HepG2 (cell line): ENCODE results near the gene RECK.

Experiments used
- CTCF ChIP-seq: sonication (generic); formaldehyde crosslinking; IDR thresholded peaks from 2 replicates; pipeline ENCODE4 v1.5.0; 2020; ENCODE audit warnings: mild to moderate bottlenecking, missing genetic modification reagents, moderate library complexity
- EZH2 ChIP-seq: conservative IDR thresholded peaks from 2 replicates; pipeline ENCODE4 v1.6.1; 2012; ENCODE audit warnings: mild to moderate bottlenecking, low read depth, low read length, moderate library complexity
- TF ChIP-seq, protein P1 (sequence below), 2 experiments: fragments of 450-650 bp in 1 of 2; sonication (generic) in 1 of 2; formaldehyde crosslinking; IDR thresholded peaks; 2 replicates each; pipeline versions ENCODE4 v1.5.0 to v1.8.0; 2020 to 2022; ENCODE audit warnings: mild to moderate bottlenecking in 1 of 2, missing genetic modification reagents in 1 of 2

GRCh38 chr9:36118706-36119105 lies 82.0 kb downstream of the RECK start:
- TF ChIP-seq EZH2 (no peak), CTCF (no peak)
- TF ChIP-seq, protein P1, sequence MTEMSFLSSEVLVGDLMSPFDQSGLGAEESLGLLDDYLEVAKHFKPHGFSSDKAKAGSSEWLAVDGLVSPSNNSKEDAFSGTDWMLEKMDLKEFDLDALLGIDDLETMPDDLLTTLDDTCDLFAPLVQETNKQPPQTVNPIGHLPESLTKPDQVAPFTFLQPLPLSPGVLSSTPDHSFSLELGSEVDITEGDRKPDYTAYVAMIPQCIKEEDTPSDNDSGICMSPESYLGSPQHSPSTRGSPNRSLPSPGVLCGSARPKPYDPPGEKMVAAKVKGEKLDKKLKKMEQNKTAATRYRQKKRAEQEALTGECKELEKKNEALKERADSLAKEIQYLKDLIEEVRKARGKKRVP (CRISPR knock-in tag; IDR thresholded peaks at IDR 0.05) = no peak
